GM06990 (cell line): ENCODE results near the gene NLRC3.
"Not testable (repeated sequence)": the region's sequence is repeated elsewhere in the genome, so short reads cannot be mapped to it uniquely, and the experiment has no call there.

Source experiments
- DNase-seq: peaks from one replicate; pipeline ENCODE4 v3.0.0-alpha.2; 2011; ENCODE audit not compliant: insufficient read length; ENCODE audit errors: extremely low read depth
- H3K27me3 ChIP-seq: replicated peaks from 2 replicates; pipeline ENCODE4 v1.6.0; 2011; ENCODE audit warnings: low read length; ENCODE audit not compliant: control insufficient read depth, insufficient read depth
- H3K36me3 ChIP-seq: 2 replicates; pipeline ENCODE4 v1.5.1; 2011; ENCODE audit warnings: low read length; ENCODE audit not compliant: control insufficient read depth, insufficient read depth
- H3K4me3 ChIP-seq: replicated peaks from 2 replicates; pipeline ENCODE4 v1.5.1; 2011; ENCODE audit warnings: low read depth, mild to moderate bottlenecking, control low read depth, low read length
- CTCF ChIP-seq: IDR thresholded peaks from 2 replicates; pipeline ENCODE4 v1.5.1; 2011; ENCODE audit warnings: low read length, control low read depth, mild to moderate bottlenecking, inconsistent platforms; ENCODE audit not compliant: insufficient read depth, poor library complexity, severe bottlenecking

NLRC3 gene

GRCh38 chr16:3503523-3503922, 73.7 kb downstream of the NLRC3 start:
- no peaks in the 10 kb centered on the region for H3K27me3 ChIP-seq
- DNase-seq, result no peak
- no peak for TF ChIP-seq CTCF

GRCh38 chr16:3501783-3502400, 75.3 kb downstream of the NLRC3 start:
- TF ChIP-seq CTCF, result no peak
- DNase-seq, result no peak
- peak overlapping the region; percentile 82 for H3K4me3 ChIP-seq
- no peaks in the 10 kb centered on the region for H3K27me3 ChIP-seq
- no peaks in the 10 kb centered on the region for H3K36me3 ChIP-seq

More at GRCh38 chr16:3503523-3503922, 73.7 kb downstream of the NLRC3 start:
- peaks cover 3% of the 10 kb centered on the region for H3K36me3 ChIP-seq
- no peak overlapping the region for H3K4me3 ChIP-seq

GRCh38 chr16:3501412-3501761, 75.8 kb downstream of the NLRC3 start:
- H3K27me3 ChIP-seq, H3K36me3 ChIP-seq, DNase-seq: not testable (repeated sequence)
- H3K4me3 ChIP-seq, result peak overlapping the region; percentile 82

- no peak for DNase-seq
- TF ChIP-seq CTCF, result no peak
- H3K27me3 ChIP-seq, result no peaks in the 10 kb centered on the region
- no peaks in the 10 kb centered on the region for H3K36me3 ChIP-seq
- no peak overlapping the region for H3K4me3 ChIP-seq
These were observed 78.2 kb downstream of the NLRC3 start for GRCh38 chr16:3498988-3499387.

- no peak for DNase-seq
- no peak for TF ChIP-seq CTCF
These were observed 79.4 kb downstream of the NLRC3 start for GRCh38 chr16:3497771-3498170.

GRCh38 chr16:3496386-3496785, 80.8 kb downstream of the NLRC3 start:
- H3K36me3 ChIP-seq, result no peaks in the 10 kb centered on the region
- TF ChIP-seq CTCF, result no peak
- DNase-seq, result no peak
- H3K27me3 ChIP-seq, result no peaks in the 10 kb centered on the region
- H3K4me3 ChIP-seq, result no peak overlapping the region

More at GRCh38 chr16:3497771-3498170, 79.4 kb downstream of the NLRC3 start:
- Histone ChIP-seq H3K27me3 (no peaks in the 10 kb centered on the region), H3K36me3 (no peaks in the 10 kb centered on the region), H3K4me3 (no peak overlapping the region)
